Caco-2 (cell line): ENCODE data around the gene TM9SF3. TPM values are rescaled to one million over a fixed set of nuclear protein-coding genes. Genes with fewer than 3 reads are reported as not detected.

ENCODE experiments used
- BruUV-seq: library from RNA; stranded (reverse); fragments of 400-500 nt; replicated peaks from 2 replicates; lab custom pipeline; 2021; lab: Mats Ljungman, UMichigan
- CTCF ChIA-PET: fragments of 300-600 bp; sonication (Branson Sonifier 250); formaldehyde crosslinking; loops from one replicate; lab custom pipeline; 2022; ENCODE audit warnings: antibody characterized with exemption; lab: Charles Lee
- POLR2A ChIA-PET: fragments of 300-600 bp; sonication (Branson Sonifier 250); formaldehyde crosslinking; loops from one replicate; lab custom pipeline; 2022; ENCODE audit warnings: antibody characterized with exemption; lab: Charles Lee
- DNase-seq, 2 experiments: peaks; one replicate each; pipeline versions ENCODE4 v3.0.0 to v3.0.0-alpha.2; 2020 to 2022
- H3K27me3 ChIP-seq: replicated peaks from 2 replicates; pipeline ENCODE4 v1.6.0; 2011; ENCODE audit warnings: low read length; ENCODE audit not compliant: control insufficient read depth, insufficient read depth
- H3K36me3 ChIP-seq: 2 replicates; pipeline ENCODE4 v1.5.1; 2011; ENCODE audit warnings: low read length; ENCODE audit not compliant: control insufficient read depth, insufficient read depth
- H3K4me1 ChIP-seq: fragments of 250-450 bp; sonication (Bioruptor Pico); 2 replicates; pipeline ENCODE4 v1.5.1; 2020; ENCODE audit warnings: mild to moderate bottlenecking
- H3K4me3 ChIP-seq: 2 replicates; pipeline ENCODE4 v1.5.1; 2011; ENCODE audit warnings: low read depth, mild to moderate bottlenecking, control low read depth, low read length
- H3K9me3 ChIP-seq: fragments of 250-450 bp; sonication (Bioruptor Pico); 2 replicates; pipeline ENCODE4 v1.5.1; 2020; ENCODE audit warnings: mild to moderate bottlenecking, moderate library complexity
- H3K27ac Mint-ChIP-seq: one replicate; pipeline ENCODE4 v1.8.0; 2022; ENCODE audit warnings: mixed read lengths; ENCODE audit not compliant: unreplicated experiment
- H3K27me3 Mint-ChIP-seq: one replicate; pipeline ENCODE4 v1.8.0; 2022; ENCODE audit warnings: mixed read lengths; ENCODE audit not compliant: insufficient read depth, unreplicated experiment
- H3K36me3 Mint-ChIP-seq: one replicate; pipeline ENCODE4 v1.8.0; 2022; ENCODE audit warnings: mild to moderate bottlenecking, mixed read lengths; ENCODE audit not compliant: insufficient read depth, unreplicated experiment
- H3K4me1 Mint-ChIP-seq: one replicate; pipeline ENCODE4 v1.8.0; 2022; ENCODE audit warnings: low read depth, mixed read lengths; ENCODE audit not compliant: unreplicated experiment
- H3K4me3 Mint-ChIP-seq: one replicate; pipeline ENCODE4 v1.8.0; 2022; ENCODE audit warnings: mild to moderate bottlenecking, moderate library complexity, mixed read lengths; ENCODE audit not compliant: unreplicated experiment
- H3K9me3 Mint-ChIP-seq: one replicate; pipeline ENCODE4 v1.8.0; 2022; ENCODE audit warnings: mixed read lengths; ENCODE audit not compliant: unreplicated experiment
- CTCF ChIP-seq, 2 experiments: fragments of 200-600 bp in 1 of 2; IDR thresholded peaks; 1 replicate in 1 of 2; 2 replicates in 1 of 2; pipeline versions ENCODE4 v1.5.1 to v1.8.0; 2011 to 2022; ENCODE audit warnings: antibody characterized with exemption in 1 of 2, control low read depth in 1 of 2, inconsistent platforms in 1 of 2, low read depth in 1 of 2, low read length in 1 of 2, mild to moderate bottlenecking in 1 of 2, moderate library complexity in 1 of 2; ENCODE audit not compliant: insufficient read depth in 1 of 2, severe bottlenecking in 1 of 2, unreplicated experiment in 1 of 2
- intact Hi-C: fragments of 100-400 bp; cut with micrococcal nuclease; formaldehyde crosslinking; loops from one replicate; pipeline ENCODE4 v1.10.0; 2022; ENCODE audit not compliant: unreplicated experiment
- total RNA-seq: library from RNA; stranded (reverse); gene quantifications from 2 replicates; pipeline ENCODE4 v1.2.3, GENCODE V29; 2022

TM9SF3 gene
- total RNA-seq, 1 experiment from 2014 or later: 176 TPM

- peaks cover 6% of the 10 kb centered on the region for H3K36me3 Mint-ChIP-seq
- no peak overlapping the region for H3K4me3 Mint-ChIP-seq
- H3K4me3 ChIP-seq: no peak overlapping the region
- no peaks in the 10 kb centered on the region for H3K9me3 Mint-ChIP-seq
- H3K27me3 ChIP-seq: no peaks in the 10 kb centered on the region
- no peak for TF ChIP-seq CTCF (IDR thresholded peaks at IDR 0.05; ENCODE audit: insufficient read depth in 1 of 2, low read depth in 1 of 2, low read length in 1 of 2, severe bottlenecking in 1 of 2, unreplicated experiment in 1 of 2)
- CTCF ChIA-PET: interaction anchor here (0.7 kb wide), 1 partner anchor 91 kb away, joined by 3 read pairs; no protein-coding TSS in a partner anchor
- H3K27me3 Mint-ChIP-seq: no peaks in the 10 kb centered on the region
- POLR2A ChIA-PET: interaction anchor here (0.6 kb wide), 1 partner anchor 32 kb away, joined by 3 read pairs; no protein-coding TSS in a partner anchor
- intact Hi-C loops: no loop called here
- H3K4me1 ChIP-seq: peaks cover 56% of the 10 kb centered on the region
- no peak overlapping the region for H3K27ac Mint-ChIP-seq
- DNase-seq: no peak
- peaks cover 47% of the 10 kb centered on the region for H3K4me1 Mint-ChIP-seq
- H3K36me3 ChIP-seq: no peaks in the 10 kb centered on the region
- no peaks in the 10 kb centered on the region for H3K9me3 ChIP-seq
- no TSS peak for BruUV-seq
These were observed 21.4 kb upstream of the TM9SF3 start for GRCh38 chr10:96608262-96608661.

- CTCF ChIA-PET: no interaction called here
- peak overlapping the region; percentile 93 for H3K27ac Mint-ChIP-seq
- POLR2A ChIA-PET: no interaction called here
These were observed 20.1 kb upstream of the TM9SF3 start for GRCh38 chr10:96606946-96607345.

GRCh38 chr10:96606216-96606615, 19.4 kb upstream of the TM9SF3 start:
- H3K27ac Mint-ChIP-seq: peak overlapping the region; percentile 93
- no peaks in the 10 kb centered on the region for H3K9me3 Mint-ChIP-seq
- peaks cover 38% of the 10 kb centered on the region for H3K4me1 ChIP-seq
- H3K36me3 Mint-ChIP-seq: peaks cover 6% of the 10 kb centered on the region
- CTCF ChIA-PET: no interaction called here
- peak overlapping the region; percentile 62 for H3K4me3 Mint-ChIP-seq
- POLR2A ChIA-PET: no interaction called here
- no peaks in the 10 kb centered on the region for H3K9me3 ChIP-seq
- no TSS peak for BruUV-seq
- no peaks in the 10 kb centered on the region for H3K27me3 ChIP-seq
- intact Hi-C loops: loop anchor here (1.0 kb wide), 1 partner anchor 9 kb away; no protein-coding TSS in a partner anchor
- no peak overlapping the region for H3K4me3 ChIP-seq
- no peaks in the 10 kb centered on the region for H3K27me3 Mint-ChIP-seq
- no peaks in the 10 kb centered on the region for H3K36me3 ChIP-seq
- TF ChIP-seq CTCF (IDR thresholded peaks at IDR 0.05; ENCODE audit: insufficient read depth in 1 of 2, low read depth in 1 of 2, low read length in 1 of 2, severe bottlenecking in 1 of 2, unreplicated experiment in 1 of 2): no peak
- H3K4me1 Mint-ChIP-seq: peaks cover 39% of the 10 kb centered on the region
- peak; percentile 52 to 68 for DNase-seq

More at GRCh38 chr10:96606946-96607345, 20.1 kb upstream of the TM9SF3 start:
- H3K27me3 Mint-ChIP-seq: no peaks in the 10 kb centered on the region
- intact Hi-C loops: loop anchor here (1.0 kb wide), 1 partner anchor 10 kb away; no protein-coding TSS in a partner anchor
- BruUV-seq: no TSS peak
- Histone ChIP-seq H3K4me1 (peaks cover 46% of the 10 kb centered on the region), H3K9me3 (no peaks in the 10 kb centered on the region), H3K27me3 (no peaks in the 10 kb centered on the region), H3K4me3 (no peak overlapping the region), H3K36me3 (no peaks in the 10 kb centered on the region)
- peaks cover 39% of the 10 kb centered on the region for H3K4me1 Mint-ChIP-seq
- DNase-seq: no peak
- TF ChIP-seq CTCF (IDR thresholded peaks at IDR 0.05; ENCODE audit: insufficient read depth in 1 of 2, low read depth in 1 of 2, low read length in 1 of 2, severe bottlenecking in 1 of 2, unreplicated experiment in 1 of 2): no peak
- H3K9me3 Mint-ChIP-seq: no peaks in the 10 kb centered on the region
- H3K4me3 Mint-ChIP-seq: no peak overlapping the region
- H3K36me3 Mint-ChIP-seq: peaks cover 6% of the 10 kb centered on the region
